Stimulated activated memory B cell treated with anti-CD40 and anti-IgM and Interleukin-4, amounts not matched to agents 10 μg/mL and 1 μg/mL and 100 μg/mL, for 72 hours (primary cell): ENCODE measurements around the gene LRPPRC.
A peak's percentile ranks its signal among the peaks of the same experiment; 100 is the strongest.

Experiments
- ATAC-seq: fragments of 150-1000 bp; cut with Tn5 transposase; 2 replicates; pipeline ENCODE4 v1.10.0; 2021
- H3K27ac Mint-ChIP-seq: one replicate; pipeline ENCODE4 v1.8.0; 2022; ENCODE audit warnings: mild to moderate bottlenecking, mixed read lengths
- H3K27me3 Mint-ChIP-seq: one replicate; pipeline ENCODE4 v1.8.0; 2022; ENCODE audit warnings: mixed read lengths
- H3K36me3 Mint-ChIP-seq: one replicate; pipeline ENCODE4 v1.8.0; 2022; ENCODE audit warnings: mixed read lengths
- H3K4me1 Mint-ChIP-seq: one replicate; pipeline ENCODE4 v1.8.0; 2022; ENCODE audit warnings: mixed read lengths
- H3K4me3 Mint-ChIP-seq: one replicate; pipeline ENCODE4 v1.8.0; 2022; ENCODE audit warnings: mild to moderate bottlenecking, moderate library complexity, mixed read lengths
- H3K9me3 Mint-ChIP-seq: one replicate; pipeline ENCODE4 v1.8.0; 2022; ENCODE audit warnings: mixed read lengths

Gene LRPPRC

GRCh38 chr2:44001716-44002115 lies 5.9 kb upstream of the LRPPRC start:
- Mint-ChIP-seq H3K4me3 (no peak overlapping the region), H3K9me3 (no peaks in the 10 kb centered on the region), H3K36me3 (no peaks in the 10 kb centered on the region), H3K27ac (no peak overlapping the region), H3K27me3 (no peaks in the 10 kb centered on the region), H3K4me1 (peaks cover 19% of the 10 kb centered on the region)
- ATAC-seq = no peak

GRCh38 chr2:43998263-43998662 lies 2.5 kb upstream of the LRPPRC start:
- no peak overlapping the region for H3K27ac Mint-ChIP-seq
- no peak for ATAC-seq
- H3K36me3 Mint-ChIP-seq = peaks cover 13% of the 10 kb centered on the region
- H3K9me3 Mint-ChIP-seq = no peaks in the 10 kb centered on the region
- no peaks in the 10 kb centered on the region for H3K27me3 Mint-ChIP-seq
- no peak overlapping the region for H3K4me3 Mint-ChIP-seq
- H3K4me1 Mint-ChIP-seq = peaks cover 22% of the 10 kb centered on the region

GRCh38 chr2:43993437-43993836 lies 2.4 kb downstream of the LRPPRC start:
- no peaks in the 10 kb centered on the region for H3K9me3 Mint-ChIP-seq
- H3K27ac Mint-ChIP-seq = no peak overlapping the region
- H3K4me1 Mint-ChIP-seq = peaks cover 64% of the 10 kb centered on the region
- H3K36me3 Mint-ChIP-seq = peaks cover 56% of the 10 kb centered on the region
- no peak for ATAC-seq
- H3K4me3 Mint-ChIP-seq = peak overlapping the region; percentile 2
- no peaks in the 10 kb centered on the region for H3K27me3 Mint-ChIP-seq

GRCh38 chr2:43989545-43989944 lies 6.2 kb downstream of the LRPPRC start:
- Mint-ChIP-seq H3K27me3 (no peaks in the 10 kb centered on the region), H3K36me3 (peaks cover 69% of the 10 kb centered on the region), H3K9me3 (no peaks in the 10 kb centered on the region), H3K27ac (no peak overlapping the region), H3K4me1 (peaks cover 67% of the 10 kb centered on the region), H3K4me3 (no peak overlapping the region)
- no peak for ATAC-seq

GRCh38 chr2:43986600-43986999 lies 9.2 kb downstream of the LRPPRC start:
- H3K4me1 Mint-ChIP-seq = peaks cover 39% of the 10 kb centered on the region

GRCh38 chr2:43985359-43985758 lies 10.4 kb downstream of the LRPPRC start:
- Mint-ChIP-seq H3K36me3 (peaks cover 40% of the 10 kb centered on the region), H3K9me3 (no peaks in the 10 kb centered on the region), H3K4me1 (peaks cover 29% of the 10 kb centered on the region), H3K27me3 (no peaks in the 10 kb centered on the region), H3K4me3 (no peak overlapping the region), H3K27ac (no peak overlapping the region)
- ATAC-seq = no peak

More at GRCh38 chr2:43986600-43986999, 9.2 kb downstream of the LRPPRC start:
- peaks cover 44% of the 10 kb centered on the region for H3K36me3 Mint-ChIP-seq
- no peak for ATAC-seq
- no peaks in the 10 kb centered on the region for H3K9me3 Mint-ChIP-seq
- H3K4me3 Mint-ChIP-seq = no peak overlapping the region
- H3K27ac Mint-ChIP-seq = no peak overlapping the region
- H3K27me3 Mint-ChIP-seq = no peaks in the 10 kb centered on the region

GRCh38 chr2:43984533-43984932 lies 11.3 kb downstream of the LRPPRC start:
- Mint-ChIP-seq H3K27ac (no peak overlapping the region), H3K36me3 (peaks cover 34% of the 10 kb centered on the region), H3K4me1 (peaks cover 22% of the 10 kb centered on the region), H3K4me3 (no peak overlapping the region), H3K27me3 (no peaks in the 10 kb centered on the region), H3K9me3 (no peaks in the 10 kb centered on the region)
- no peak for ATAC-seq

GRCh38 chr2:43980902-43981301 lies 14.9 kb downstream of the LRPPRC start:
- Mint-ChIP-seq H3K27me3 (no peaks in the 10 kb centered on the region), H3K4me1 (peaks cover 13% of the 10 kb centered on the region), H3K27ac (no peak overlapping the region), H3K9me3 (no peaks in the 10 kb centered on the region), H3K4me3 (no peak overlapping the region), H3K36me3 (peaks cover 15% of the 10 kb centered on the region)
- no peak for ATAC-seq

- no peak for ATAC-seq
- peaks cover 17% of the 10 kb centered on the region for H3K36me3 Mint-ChIP-seq
- H3K27ac Mint-ChIP-seq = no peak overlapping the region
Observed at GRCh38 chr2:43977677-43978375, 18.0 kb downstream of the LRPPRC start.

GRCh38 chr2:43960921-43961320 lies 34.9 kb downstream of the LRPPRC start:
- ATAC-seq = no peak
- no peaks in the 10 kb centered on the region for H3K9me3 Mint-ChIP-seq
- no peaks in the 10 kb centered on the region for H3K4me1 Mint-ChIP-seq
- peaks cover 57% of the 10 kb centered on the region for H3K36me3 Mint-ChIP-seq
- H3K27ac Mint-ChIP-seq = no peak overlapping the region
- no peak overlapping the region for H3K4me3 Mint-ChIP-seq
- H3K27me3 Mint-ChIP-seq = no peaks in the 10 kb centered on the region

More at GRCh38 chr2:43977677-43978375, 18.0 kb downstream of the LRPPRC start:
- H3K9me3 Mint-ChIP-seq = no peaks in the 10 kb centered on the region
- H3K4me1 Mint-ChIP-seq = no peaks in the 10 kb centered on the region
- H3K27me3 Mint-ChIP-seq = no peaks in the 10 kb centered on the region
- no peak overlapping the region for H3K4me3 Mint-ChIP-seq

- no peaks in the 10 kb centered on the region for H3K27me3 Mint-ChIP-seq
- no peaks in the 10 kb centered on the region for H3K9me3 Mint-ChIP-seq
- H3K4me1 Mint-ChIP-seq = no peaks in the 10 kb centered on the region
- H3K36me3 Mint-ChIP-seq = peaks cover 65% of the 10 kb centered on the region
- no peak for ATAC-seq
- no peak overlapping the region for H3K4me3 Mint-ChIP-seq
- H3K27ac Mint-ChIP-seq = no peak overlapping the region
Observed at GRCh38 chr2:43958397-43959275, 37.2 kb downstream of the LRPPRC start.

- no peak for ATAC-seq
- no peak overlapping the region for H3K4me3 Mint-ChIP-seq
- peaks cover 60% of the 10 kb centered on the region for H3K36me3 Mint-ChIP-seq
- no peaks in the 10 kb centered on the region for H3K9me3 Mint-ChIP-seq
- peak overlapping the region; percentile 37 for H3K27ac Mint-ChIP-seq
- no peaks in the 10 kb centered on the region for H3K27me3 Mint-ChIP-seq
- H3K4me1 Mint-ChIP-seq = no peaks in the 10 kb centered on the region
Observed at GRCh38 chr2:43950383-43951008, 45.3 kb downstream of the LRPPRC start.

- no peak overlapping the region for H3K27ac Mint-ChIP-seq
- H3K4me3 Mint-ChIP-seq = no peak overlapping the region
- no peaks in the 10 kb centered on the region for H3K9me3 Mint-ChIP-seq
- no peaks in the 10 kb centered on the region for H3K4me1 Mint-ChIP-seq
- peaks cover 43% of the 10 kb centered on the region for H3K36me3 Mint-ChIP-seq
- ATAC-seq = no peak
- H3K27me3 Mint-ChIP-seq = no peaks in the 10 kb centered on the region
Observed at GRCh38 chr2:43948370-43948769, 47.4 kb downstream of the LRPPRC start.

- no peaks in the 10 kb centered on the region for H3K9me3 Mint-ChIP-seq
- H3K36me3 Mint-ChIP-seq = peaks cover 39% of the 10 kb centered on the region
- no peak overlapping the region for H3K4me3 Mint-ChIP-seq
- H3K27ac Mint-ChIP-seq = no peak overlapping the region
- H3K27me3 Mint-ChIP-seq = no peaks in the 10 kb centered on the region
- ATAC-seq = no peak
- no peaks in the 10 kb centered on the region for H3K4me1 Mint-ChIP-seq
Observed at GRCh38 chr2:43946685-43947084, 49.1 kb downstream of the LRPPRC start.

GRCh38 chr2:43945439-43945838 lies 50.4 kb downstream of the LRPPRC start:
- ATAC-seq = no peak
- Mint-ChIP-seq H3K27ac (no peak overlapping the region), H3K36me3 (peaks cover 34% of the 10 kb centered on the region), H3K4me1 (no peaks in the 10 kb centered on the region), H3K4me3 (no peak overlapping the region), H3K9me3 (no peaks in the 10 kb centered on the region), H3K27me3 (no peaks in the 10 kb centered on the region)
